ENCODE data around the gene C20orf202. TPM values are rescaled to one million over a fixed set of nuclear protein-coding genes. Genes with fewer than 3 reads are reported as not detected.

C20orf202 gene
- total RNA-seq, 1 donor from 2014 or later = 1.2 TPM

DNA sequence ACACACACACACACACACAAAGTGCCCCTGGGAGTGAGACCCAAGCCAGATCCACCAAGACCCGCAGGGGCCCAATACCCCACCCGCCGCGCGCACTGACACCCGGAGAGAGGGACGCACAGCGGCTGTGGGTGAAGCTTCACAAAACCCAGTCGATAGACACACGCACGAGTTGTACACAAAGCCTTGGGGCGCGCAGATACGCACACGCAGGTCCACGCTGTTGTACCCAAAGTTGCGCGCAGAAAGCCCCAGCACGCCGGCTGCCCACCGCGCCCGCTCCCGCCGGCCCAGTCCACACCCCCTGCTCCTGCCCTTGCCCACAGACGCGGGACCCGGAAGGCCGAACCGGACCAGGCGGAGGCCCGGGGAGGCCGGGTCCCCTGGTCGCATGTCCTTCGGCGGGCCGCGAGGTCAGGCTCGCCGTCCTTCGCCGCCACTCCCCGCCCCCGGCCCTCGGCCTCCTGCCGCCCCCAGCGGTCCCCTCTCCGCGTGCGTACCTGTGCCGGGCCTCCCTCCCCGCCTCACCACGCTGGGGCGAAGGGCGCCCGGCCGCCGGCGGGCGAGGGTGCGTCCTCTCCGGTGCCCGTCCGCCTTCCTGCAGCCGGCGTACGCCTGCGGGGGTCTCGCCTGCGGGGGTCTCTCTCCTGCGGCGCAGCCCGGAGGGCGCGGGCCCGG lies 18.5 kb upstream of the C20orf202 start, which contains the start of gene TMEM74B:
Gene TMEM74B, minus strand, starts transcription at position 344 of the 678 bp plus-strand sequence. CDS start 1,180 bp downstream, outside the sequence.
- DNase-seq (ENCODE audit: low spot score) = no peak

DNA sequence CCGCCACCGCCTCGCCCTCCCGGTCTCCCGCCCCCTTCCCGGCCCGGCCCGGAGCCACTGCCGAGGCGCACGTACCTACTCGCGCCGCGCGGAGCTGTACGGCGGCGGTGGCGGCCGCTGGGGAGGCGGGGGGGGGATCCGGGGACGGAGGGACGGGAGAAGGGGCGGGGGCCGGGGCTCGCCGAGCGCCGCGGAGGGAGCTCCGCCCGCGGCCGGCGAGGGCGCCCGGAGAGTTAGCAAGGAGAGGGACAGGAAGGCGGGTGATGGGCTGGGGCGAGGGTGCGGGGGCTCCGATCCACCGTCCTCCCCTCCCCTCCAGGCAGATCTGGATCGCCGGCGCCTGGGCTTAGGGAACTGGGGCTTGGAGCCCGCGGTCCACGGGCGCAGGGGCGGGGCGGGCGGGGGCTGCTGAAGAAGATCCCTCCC lies 17.9 kb upstream of the C20orf202 start:
- no peak for DNase-seq (ENCODE audit: low spot score)

DNA sequence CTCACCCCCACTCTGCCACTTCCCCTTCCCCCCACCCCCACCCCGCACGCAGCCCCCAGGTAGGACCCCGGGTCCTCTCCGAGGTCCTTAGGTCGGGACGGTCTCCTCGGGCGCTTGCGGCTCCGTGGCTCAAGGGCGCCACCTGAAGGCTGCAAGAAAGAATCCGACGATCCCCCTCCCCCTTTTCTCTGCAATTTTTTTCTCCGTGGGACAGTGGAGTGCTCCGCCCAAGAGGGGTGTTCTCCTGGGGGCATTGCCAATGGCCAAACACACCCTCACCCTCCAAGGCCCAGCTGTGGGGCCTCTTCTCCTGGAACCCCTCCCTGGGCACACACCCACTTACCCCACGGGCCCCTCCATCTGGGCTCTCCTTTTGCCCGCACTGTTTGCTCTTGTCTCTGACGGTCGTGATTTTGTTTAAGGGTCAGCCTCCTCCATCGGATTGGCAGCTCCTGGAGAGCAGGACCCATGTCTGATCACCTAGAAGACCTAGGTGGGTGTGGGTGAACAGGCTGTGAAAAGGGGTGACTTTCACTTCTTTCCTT lies 17.4 kb upstream of the C20orf202 start:
- no peak for DNase-seq (ENCODE audit: low spot score)

DNA sequence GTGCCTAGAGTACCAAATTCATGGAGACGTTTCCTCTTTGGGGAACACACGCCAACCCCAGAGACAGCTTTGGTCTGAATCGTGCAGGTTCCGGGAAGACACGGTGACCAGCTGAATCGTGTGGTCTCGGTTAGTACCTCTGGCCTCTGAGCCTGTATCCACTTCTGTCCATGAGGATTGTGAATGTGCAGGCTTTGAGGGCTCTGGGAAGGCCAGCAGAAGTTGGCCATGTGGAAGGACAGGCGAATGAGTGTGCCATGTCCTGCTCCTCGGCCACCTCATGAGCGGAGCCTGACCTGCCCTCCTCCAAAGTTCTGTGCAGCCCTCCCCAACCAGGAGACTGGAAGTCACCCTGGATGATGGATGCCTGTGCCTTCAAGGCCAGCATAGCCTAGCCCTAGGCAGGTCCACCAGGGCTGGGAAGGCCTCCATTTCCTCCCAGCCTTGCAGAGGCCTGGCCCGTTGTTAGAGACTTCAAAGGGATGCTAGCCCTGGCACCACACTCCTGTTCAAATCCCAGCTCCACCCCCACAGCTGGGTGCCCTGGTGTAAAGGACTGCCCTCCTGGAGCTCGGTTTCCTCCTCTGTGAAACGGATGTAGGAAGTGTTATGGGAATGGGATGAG lies 16.8 kb upstream of the C20orf202 start:
- DNase-seq (ENCODE audit: low spot score) = no peak

DNA sequence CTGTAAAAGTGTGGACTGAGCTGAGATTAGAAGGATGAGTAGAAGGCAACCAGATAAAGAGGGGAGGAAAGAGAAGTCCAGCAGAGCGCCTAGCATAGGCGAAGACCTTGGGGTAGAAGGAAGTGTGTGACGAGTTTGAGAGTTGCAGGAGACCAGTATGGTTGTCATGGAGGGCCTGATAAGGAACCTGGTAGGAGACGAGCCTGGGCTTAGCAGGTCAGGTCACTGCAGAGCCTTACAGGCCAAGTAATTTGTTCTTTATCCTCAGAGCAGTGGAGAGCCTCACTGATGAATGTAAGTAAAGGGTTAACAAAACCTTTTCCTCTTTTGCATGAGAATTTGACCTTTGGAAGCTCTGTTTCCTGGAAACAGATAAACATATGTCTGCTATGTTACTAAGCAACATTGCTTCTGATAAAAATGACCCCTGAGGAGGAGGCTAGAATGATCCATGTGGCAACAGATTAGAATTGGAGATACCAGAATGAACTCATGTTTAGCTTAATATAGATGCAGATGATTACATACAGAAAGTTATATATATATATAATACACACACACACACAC lies 15.6 kb upstream of the C20orf202 start:
- DNase-seq (ENCODE audit: low spot score) = no peak

DNA sequence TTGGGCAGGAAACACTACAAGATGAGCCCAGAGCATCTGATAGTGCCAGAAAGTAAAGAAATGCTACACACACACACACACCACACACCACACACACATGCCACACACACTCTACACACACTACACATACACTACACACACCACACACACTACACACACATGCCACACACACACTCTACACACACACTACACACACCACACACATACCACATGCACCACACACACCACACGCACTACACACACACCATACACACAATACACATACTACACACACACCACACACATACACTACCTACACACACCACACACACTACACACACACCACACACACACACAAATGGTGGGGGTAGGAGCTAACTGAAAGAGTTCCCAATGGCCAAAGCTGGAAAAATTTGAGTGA lies 14.9 kb upstream of the C20orf202 start:
- no peak for DNase-seq (ENCODE audit: low spot score)

DNA sequence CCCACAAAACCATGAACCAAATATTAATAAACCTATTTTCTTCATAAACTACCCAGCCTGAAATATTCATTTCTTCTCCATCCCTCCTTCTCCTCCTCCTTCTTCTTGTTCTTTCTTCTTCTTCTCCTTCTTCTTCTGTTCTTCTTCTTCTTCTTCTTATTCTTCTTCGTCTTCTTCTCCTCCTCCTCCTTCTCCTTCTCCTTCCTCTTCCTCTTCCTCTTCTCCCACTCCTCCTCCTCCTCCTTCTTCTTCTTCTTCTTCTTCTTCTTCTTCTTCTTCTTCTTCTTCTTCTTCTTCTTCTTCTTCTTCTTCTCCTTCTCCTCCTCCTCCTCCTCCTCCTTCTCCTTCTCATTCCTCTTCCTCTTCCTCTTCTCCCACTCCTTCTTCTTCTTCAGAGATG lies 13.4 kb upstream of the C20orf202 start:
- DNase-seq (ENCODE audit: low spot score) = no peak

DNA sequence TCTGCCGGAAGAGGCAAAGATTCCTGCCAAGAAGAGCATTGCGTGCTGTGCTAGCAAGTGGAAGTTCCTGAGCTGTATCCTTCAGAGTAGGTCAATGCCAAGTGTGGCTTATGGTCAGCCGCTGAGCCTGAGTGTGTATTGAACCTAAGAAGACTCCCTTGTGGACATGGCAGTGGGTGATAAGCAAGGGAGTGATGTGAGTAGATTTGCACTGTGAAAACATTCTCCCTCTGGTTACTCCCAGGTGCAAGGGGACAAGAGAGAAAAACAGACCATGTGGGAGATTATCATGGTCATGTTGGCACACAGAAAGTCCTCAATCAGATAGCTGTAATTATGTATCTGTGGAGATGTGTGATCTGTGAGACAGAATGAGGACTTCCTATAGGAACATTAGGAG lies 12.4 kb upstream of the C20orf202 start:
- no peak for DNase-seq (ENCODE audit: low spot score)

DNA sequence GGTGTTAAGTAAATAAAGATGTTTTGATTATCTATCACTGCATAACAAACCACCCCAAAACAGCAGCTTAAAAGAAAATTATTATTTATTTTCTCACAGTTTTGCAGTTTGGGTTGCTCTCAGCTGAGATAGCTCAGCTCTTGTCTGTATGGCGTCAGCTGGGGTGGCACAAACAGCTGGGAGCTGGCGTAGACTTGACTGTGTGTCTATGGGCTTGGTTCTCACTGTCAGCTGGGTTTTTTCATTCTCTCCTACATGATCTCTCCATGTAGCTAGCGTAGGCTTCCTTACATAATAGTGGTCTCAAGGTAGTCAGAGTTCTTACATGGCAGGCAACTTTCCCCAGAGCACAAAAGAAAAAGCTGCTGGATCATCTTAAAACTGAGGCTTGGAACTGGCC lies 12.0 kb upstream of the C20orf202 start:
- no peak for DNase-seq (ENCODE audit: low spot score)

DNA sequence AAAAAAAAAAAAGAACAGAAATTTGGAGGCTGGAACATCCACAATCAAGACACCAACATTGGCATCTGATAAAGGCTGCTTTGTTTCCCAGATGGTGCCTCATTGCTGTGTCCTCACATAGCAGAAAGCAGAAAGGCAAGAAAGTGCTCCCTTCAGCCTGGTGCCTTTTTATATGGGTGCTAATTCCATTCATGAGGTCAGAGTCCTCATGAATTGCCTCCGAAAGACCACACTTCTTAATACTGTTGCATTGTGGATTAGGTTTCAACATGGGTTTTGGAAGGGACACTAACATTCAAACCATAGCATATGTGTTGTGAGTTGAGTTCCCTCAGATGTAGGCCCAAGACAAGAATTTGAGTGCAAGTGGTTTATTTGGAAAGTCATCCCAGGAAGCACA lies 8.0 kb upstream of the C20orf202 start:
- no peak for DNase-seq (ENCODE audit: low spot score)

DNA sequence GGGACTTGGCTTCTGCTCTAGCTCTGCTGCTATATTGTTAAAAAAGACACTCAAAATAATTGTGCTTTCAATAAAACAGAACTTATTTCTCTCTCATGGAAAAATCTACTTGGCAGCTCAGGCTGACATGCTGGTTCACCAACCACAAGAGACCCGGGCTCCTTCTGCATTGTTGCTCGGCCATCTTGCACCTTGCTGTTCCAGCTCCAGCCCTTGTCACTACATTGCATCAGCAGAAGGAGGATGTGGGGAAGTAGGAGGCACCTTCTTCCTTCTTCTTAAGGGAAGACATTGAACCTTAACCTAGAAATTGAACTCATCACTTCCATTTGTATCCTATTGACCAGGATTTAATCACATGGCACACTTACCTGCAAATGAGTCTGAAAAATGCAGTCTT lies 6.6 kb upstream of the C20orf202 start:
- DNase-seq (ENCODE audit: low spot score) = no peak

DNA sequence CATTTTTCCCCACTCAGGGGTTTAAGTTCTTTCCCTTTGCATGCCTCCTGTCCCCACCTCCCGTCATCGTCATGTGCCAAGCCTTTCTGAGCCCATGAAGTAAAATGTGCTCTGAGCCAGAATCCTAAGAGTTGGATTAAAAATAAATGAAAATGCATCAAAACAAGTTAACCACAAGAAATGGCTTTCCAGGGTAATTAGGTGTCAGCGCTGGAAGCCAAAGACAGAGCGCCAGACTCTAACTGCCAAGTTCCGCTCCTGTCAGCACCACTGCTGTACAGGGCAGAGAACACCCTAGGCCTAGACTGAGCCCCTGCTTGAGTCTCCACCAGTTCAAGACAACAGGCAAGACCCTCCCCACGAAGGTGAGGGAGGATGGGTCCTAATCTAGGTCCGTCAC lies 5.5 kb upstream of the C20orf202 start:
- DNase-seq (ENCODE audit: low spot score) = no peak

DNA sequence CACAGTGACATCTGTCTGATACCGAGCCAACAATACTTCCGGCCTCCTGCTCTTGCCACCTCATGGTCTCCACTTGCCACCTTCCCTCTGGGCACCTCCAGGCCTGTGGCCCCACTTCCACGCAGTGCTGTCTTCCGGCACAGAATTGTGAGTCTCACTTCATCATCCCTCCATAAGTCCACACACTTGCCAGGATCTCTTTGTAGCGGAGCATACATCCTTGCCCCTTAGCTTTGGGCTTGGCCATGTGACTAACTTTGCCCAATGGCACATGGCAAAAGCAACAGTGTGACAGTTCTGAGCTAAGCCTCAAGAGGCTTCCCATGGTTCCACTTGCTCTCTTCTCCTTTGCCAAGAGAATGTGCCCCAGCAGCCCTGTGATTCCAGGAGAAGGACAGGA lies 4.5 kb upstream of the C20orf202 start:
- DNase-seq (ENCODE audit: low spot score) = no peak

DNA sequence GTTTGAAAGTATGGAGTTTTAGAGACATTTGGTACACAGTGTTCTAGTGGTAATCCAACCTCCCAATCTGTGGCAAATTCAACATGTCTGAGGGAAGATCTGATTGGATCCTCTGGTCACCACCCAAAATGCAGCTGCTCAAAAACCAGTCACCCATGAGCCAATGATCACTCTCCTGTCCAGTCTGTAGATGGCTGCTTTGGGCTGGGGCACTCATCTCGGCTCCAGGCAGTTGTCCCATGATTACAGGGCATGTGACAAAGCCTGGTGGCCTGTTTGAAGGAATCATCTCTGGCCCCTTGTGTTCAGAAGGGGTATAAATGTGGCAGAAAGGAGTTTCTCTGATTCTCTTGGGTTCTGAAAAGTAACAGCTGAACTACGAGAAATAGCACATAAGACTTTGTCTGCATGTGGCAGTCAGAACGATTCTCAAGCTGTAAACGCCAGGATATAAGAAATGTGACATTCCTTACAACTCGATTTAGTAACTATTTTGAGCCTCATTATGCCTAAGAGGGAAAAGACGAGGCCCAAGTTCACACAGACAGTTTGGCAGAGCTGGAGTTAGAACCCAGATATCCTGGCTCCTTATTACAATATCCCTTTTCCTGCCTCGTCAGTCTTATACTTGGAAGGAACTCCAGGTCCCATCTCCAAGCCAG lies 3.9 kb upstream of the C20orf202 start:
- DNase-seq (ENCODE audit: low spot score) = no peak

DNA sequence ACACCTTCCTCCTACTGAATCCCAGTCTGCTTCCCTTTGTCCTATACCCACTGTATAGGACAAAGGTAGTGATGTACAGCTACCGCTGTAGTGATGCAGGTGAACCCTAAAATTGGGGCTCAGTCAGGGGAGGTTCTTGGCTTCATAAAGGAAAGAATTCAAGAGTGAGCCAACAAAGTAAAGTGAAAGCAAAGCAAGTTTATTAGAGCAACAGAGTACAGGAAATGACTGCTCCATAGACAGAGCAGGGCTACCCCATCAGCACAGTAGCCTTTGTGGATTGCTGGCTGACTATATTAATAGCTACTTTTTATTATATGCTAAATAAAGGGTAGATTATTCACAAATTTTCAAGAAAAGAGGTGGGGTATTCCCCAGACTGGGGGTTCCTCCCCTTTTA lies 3.3 kb upstream of the C20orf202 start:
- DNase-seq (ENCODE audit: low spot score) = no peak

DNA sequence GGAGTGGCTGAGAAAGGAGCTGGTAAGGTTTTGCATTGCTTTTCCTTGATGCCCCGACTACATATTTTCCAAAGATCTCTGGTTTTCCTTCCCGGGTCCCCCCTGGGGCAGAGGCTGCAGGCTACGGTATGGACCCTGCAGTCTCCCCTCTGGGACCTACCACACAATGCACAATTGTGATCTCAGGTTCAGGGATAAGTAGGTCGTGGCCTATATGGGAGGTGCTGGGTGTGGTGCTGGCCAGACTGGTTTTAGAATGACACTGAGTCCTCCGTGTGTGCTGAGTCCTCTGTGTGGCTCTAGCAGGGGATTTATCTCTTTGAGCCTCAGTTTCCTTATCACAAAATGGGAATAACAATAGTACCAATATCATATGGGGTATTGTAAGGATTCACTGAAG lies 376 bp downstream of the C20orf202 start:
- DNase-seq (ENCODE audit: low spot score) = no peak

DNA sequence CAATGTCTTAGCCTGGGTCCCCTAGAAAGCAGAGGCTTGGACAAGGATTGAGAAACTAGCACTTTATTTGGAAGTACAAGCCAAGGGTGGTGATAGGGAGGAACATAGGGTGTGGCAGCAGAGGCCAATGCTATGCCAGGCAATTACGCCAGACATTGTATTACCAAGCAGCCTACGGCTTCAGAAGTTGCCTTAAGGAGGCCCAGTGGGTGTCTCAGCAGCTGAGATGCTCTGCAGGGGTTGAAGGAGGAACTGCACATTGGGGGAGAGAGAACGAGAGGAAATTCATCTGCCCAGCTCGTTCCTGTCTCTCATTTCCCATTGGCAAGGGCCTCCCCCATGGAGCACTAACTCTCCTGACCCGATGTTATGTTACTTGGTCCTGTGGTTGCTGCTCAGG lies 859 bp downstream of the C20orf202 start:
- DNase-seq (ENCODE audit: low spot score) = no peak

DNA sequence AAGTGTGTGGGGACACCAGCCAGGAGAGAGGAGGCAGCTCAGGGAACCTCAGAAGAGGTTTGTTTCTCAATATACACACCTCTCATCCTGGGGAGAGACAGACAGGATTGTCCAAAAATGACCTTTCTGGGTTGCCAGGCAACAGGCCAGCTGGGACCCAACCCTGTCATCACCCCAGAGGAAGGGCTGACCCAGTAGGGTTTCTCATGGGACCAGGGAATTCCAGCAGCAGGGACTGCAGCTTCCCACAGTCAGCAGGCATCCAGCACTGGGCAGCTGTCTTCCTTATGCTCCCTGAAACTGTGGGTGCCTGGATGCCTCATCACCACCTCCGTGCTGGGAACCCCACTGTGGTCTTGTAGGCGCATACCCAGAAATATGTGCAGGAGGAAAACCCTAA lies 1.3 kb downstream of the C20orf202 start:
- no peak for DNase-seq (ENCODE audit: low spot score)

DNA sequence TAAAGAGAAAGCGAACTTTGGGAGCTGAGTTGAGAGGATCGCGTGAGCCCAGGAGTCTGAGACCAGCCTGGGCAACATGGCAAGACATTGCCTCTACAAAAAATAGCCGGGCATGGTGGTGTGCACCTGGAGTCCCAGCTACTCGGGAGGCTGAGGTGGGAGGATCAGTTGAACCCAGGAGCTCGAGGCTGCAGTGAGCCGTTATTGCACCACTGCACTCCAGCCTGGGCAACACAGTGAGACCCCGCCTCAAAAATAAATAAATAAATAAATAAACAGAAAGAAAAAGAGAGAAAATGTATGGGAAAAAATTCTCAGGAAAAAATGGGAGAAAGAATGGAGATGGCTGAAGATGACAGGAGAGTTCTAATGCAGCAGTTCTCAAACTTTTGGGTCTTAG lies 2.5 kb downstream of the C20orf202 start:
- no peak for DNase-seq (ENCODE audit: low spot score)

DNA sequence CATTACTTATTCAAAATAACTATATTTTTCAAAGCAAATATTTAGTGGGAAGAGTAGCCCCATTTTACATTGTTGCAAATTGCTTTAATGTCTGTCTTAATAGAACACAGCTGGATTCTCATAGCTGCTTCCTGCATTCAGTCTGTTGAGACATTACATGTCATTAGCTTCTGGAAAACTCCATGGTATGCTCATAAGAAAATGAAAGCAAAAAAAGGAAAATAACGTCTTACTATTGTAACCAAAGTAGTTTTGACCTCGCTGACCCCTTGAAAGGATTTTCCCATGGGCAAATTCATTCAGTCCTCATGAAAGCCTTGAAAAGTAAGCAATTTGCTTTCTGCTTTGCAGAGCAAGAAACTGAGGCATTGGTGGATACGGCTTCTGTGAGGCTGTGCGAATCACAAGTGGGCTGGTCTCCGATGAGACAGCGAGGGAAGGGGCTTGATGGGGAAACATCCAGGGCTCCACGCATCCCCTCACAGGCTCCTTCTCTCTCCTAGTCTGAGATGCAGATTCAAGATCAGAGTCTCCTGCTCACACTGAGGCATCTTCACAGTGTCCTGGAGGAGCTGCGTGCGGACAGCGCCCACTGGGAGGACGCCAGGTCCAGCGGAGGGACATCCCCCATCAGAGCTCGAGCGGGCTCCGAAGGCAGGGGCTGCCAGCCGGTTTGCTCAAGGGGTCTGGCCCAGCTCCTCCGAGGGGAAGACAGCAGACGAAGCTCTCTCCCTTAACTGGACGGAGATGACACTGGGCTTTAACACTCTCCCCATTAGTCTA lies 3.3 kb downstream of the C20orf202 start:
- no peak for DNase-seq (ENCODE audit: low spot score)

DNA sequence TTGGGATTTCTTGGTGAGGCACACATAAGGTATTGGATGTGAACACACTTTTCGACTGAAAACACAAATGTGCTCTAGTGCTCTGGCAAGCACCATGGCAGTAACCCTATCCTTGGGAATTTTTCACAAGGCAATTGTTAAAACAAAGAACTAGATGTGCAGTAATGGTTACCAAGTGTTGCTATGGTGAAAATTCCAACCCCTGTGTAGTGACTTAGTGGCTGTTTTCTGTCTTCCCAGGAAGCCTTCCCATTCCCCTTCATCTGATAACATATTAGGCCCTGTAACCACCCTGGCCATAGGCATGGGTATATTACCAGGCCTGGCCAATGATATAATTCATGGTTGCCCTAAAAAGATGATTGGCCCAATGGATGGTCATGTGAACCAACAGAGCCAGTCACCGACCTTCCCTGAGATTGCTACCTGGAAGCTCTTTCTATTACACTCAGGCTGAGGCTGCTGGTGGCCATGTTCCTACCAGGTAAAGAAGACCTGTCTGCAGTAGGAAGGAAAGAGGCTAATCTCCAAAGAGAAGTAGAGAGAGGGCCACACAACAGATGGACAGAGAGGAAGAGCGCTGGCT lies 4.1 kb downstream of the C20orf202 start:
- DNase-seq (ENCODE audit: low spot score) = no peak
